Fibroblast of peridontal ligament (primary cell): ENCODE data around the gene NSMCE4A.
"Not testable (repeated sequence)": the region's sequence is repeated elsewhere in the genome, so short reads cannot be mapped to it uniquely, and the experiment has no call there.

Source experiments
- DNase-seq: peaks from one replicate; pipeline ENCODE4 v3.0.0-alpha.2; 2010; ENCODE audit errors: extremely low read depth

NSMCE4A gene

DNA sequence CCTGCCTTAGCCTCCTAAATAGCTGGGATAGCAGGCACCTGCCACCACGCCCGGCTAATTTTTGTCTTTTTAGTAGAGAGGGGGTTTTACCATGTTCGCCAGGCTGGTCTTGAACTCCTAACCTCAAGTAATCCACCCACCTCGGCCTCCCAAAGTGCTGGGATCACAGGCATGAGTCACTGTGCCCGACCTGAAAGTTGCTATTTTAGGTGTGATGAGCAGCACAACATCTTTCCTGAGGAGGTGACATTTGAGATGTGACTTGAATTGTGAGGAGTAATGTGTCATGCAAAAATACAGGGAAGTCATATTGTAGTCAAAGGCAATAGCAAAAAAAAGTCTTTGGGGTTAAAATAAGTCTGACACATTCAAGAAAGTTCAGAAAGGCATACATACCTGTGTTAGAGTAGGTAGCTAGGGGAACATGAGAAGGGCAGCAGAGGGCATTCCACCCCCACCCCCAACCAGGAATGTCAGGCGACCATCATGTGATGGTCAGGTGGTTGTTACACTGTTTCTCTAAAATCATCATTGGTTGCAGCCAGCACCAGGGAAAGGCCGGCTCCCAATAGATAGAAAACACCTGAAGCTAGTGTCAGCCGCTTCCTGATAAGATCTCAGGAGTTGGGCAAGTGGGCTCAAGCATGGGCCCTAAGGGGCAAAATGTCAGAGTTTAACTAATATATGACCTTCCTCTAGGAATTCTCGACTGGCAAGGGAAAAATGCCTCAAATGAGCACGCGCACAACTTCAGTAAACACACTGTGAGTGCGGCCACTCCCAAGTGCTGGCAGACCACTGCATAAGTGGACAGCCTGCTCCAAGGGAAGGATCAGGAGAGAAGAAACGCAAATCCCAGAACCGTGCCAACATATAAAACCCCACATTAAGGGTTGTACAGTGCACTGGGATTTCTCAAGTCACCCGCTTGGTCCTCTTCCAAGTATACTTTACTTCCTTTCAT lies 13.6 kb upstream of the NSMCE4A start, which contains the start of gene TACC2:
Gene TACC2 (plus strand): TSS at position 803 of the 964 bp plus-strand sequence. CDS start 32,819 bp downstream, outside the sequence.
- no peak for DNase-seq

- DNase-seq, result no peak
These were observed 9.4 kb upstream of the NSMCE4A start for GRCh38 chr10:121984463-121984862.

GRCh38 chr10:121983852-121984251 lies 8.8 kb upstream of the NSMCE4A start:
- DNase-seq, result no peak

DNA sequence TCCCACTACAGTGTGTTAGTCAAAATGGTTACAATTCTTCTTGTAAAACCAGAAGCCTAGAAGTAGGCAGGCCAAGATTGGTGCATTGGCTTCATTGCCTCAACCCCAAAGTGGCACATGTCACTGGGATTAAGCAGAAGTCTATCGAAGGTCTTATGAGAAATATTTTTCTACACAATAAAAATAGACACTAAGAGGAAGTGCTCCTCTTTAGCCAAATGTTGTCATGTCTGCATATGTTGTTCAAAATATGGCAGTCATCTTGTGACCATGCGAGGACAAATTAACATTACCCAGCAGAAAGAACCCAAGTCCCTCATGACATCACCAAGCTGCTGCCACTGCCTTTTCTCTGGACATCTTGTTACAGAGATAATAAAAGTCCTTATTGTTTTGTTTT lies 6.3 kb upstream of the NSMCE4A start:
- no peak for DNase-seq

DNA sequence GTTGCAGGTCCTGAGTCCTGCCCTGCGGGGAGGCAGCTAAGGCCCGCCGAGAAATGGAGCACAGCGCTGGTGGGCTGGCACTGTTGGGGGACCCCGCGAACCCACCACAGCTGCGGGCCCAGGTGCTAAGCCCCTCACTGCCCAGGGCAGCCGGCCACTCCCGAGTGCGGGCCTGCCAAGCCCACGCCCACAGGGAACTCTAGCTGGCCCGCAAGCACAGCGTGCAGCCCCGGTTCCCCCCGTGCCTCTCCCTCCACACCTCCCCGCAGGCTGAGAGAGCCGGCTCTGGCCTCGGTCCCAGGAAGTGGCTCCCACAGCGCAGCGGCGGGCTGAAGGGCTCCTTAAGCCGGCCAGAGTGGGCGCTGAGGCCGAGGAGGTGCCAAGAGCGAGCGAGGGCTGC lies 3.5 kb upstream of the NSMCE4A start:
- DNase-seq, result no peak

GRCh38 chr10:121976607-121977006 lies 1.6 kb upstream of the NSMCE4A start:
- no peak for DNase-seq

- DNase-seq, result no peak
These were observed 474 bp upstream of the NSMCE4A start for GRCh38 chr10:121975295-121976086.

- no peak for DNase-seq
These were observed 940 bp downstream of the NSMCE4A start for GRCh38 chr10:121974019-121974534.

- DNase-seq, result not testable (repeated sequence)
These were observed 5.9 kb downstream of the NSMCE4A start for GRCh38 chr10:121969086-121969485.

DNA sequence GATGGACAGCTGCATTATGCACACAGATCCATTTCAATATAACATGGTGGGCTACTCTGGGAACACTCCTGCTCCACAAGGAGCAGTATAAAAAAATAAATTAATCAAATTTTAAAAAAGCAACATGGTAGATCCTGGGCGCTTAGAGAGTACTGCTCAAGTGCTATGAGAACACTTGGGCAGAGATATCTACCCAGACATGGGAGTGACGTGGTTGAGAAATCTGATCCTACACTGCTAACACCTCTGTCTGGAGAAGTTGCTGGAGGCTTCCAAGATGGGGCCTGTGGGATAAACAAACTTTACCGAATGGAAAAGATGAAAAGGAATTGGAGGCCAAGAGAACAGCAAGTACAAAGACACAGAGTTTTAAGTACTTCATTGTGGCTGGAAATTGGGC lies 9.0 kb downstream of the NSMCE4A start:
- DNase-seq, result no peak

DNA sequence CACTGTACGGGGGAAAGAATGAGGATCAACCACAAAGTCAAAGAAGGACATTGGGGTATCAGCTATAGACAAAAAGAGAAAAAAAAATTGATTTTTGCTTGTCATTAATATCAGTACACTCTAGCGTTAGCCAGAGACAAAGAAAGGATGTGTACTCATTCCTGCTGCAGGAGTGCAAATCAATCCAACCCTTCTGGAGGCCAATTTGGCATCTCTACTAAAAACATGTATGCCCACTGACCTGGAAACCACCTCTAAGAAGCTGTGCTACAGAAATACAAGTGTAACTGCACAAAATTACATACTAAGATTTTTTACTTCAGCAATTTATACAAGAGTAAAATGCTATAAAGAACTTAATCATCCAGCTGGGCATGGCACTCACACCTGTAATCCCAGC lies 13.6 kb downstream of the NSMCE4A start:
- DNase-seq, result no peak

GRCh38 chr10:121959671-121960070 lies 15.3 kb downstream of the NSMCE4A start:
- DNase-seq, result no peak

DNA sequence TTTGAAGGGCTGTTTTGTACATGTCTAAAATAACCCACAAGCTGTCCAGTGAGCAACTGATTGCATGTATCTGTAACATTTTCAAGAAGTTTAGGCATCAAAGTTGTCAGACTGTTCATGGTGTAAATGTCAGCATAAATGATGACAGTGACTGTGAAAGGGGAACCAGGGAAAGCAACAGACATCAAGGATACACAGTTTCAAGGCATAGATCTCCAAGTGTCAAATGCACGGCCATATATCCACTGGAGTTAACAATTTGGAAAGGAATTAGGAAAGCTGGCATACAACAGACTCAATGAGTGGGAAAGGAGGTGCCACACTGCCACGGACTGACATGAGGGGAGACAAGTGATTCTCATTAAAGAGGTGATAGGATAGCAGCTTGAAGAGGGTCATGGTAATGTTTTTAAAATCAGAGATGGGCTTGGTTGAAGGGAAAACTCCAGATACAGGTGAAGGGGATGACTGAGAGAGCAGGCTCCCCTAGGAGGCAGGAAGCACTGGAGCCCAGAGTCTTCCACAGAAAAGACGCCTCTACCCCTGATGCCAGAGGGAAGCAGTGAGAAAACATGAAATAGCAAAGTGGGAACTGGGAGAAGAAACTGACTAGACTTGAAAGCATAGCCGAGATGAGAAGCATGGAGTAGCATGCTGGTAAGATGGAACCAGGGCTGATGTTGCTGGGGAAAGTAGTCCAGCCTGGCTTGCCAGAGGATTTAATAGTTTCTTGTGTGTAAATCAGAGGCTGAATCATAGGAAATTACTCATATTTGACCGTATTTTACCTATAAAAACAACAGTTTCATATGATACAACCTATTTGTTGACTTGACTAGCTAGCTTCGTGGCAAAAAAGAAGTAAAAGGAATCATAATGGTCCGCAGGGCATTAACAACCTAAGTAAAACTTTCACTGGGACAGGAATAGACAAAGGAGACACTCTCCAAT lies 18.6 kb downstream of the NSMCE4A start:
- peak; percentile 14 for DNase-seq

GRCh38 chr10:121952226-121952625 lies 22.8 kb downstream of the NSMCE4A start:
- peak; percentile 19 for DNase-seq

DNA sequence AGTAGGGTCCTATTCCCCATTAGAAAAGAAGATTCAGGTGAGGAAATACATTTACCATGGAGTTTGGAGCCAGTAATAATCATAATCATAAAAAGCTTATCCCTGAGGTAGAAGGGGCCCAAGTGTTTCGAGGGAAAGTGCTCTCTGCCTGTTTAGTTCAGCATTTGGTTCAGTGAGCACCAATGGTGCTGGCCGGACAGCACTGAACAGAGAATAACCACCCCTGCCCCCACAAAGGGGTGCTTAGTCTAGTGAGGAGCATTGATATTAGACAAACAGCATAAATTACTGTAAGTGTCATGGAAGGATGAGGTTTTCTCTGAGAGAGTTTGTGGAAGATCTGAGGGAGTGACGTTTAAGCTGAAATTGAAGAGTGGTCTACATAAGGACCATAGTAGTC lies 25.6 kb downstream of the NSMCE4A start:
- no peak for DNase-seq

- DNase-seq, result no peak
These were observed 26.0 kb downstream of the NSMCE4A start for GRCh38 chr10:121949049-121949448.

- DNase-seq, result no peak
These were observed 27.4 kb downstream of the NSMCE4A start for GRCh38 chr10:121947343-121948330.

DNA sequence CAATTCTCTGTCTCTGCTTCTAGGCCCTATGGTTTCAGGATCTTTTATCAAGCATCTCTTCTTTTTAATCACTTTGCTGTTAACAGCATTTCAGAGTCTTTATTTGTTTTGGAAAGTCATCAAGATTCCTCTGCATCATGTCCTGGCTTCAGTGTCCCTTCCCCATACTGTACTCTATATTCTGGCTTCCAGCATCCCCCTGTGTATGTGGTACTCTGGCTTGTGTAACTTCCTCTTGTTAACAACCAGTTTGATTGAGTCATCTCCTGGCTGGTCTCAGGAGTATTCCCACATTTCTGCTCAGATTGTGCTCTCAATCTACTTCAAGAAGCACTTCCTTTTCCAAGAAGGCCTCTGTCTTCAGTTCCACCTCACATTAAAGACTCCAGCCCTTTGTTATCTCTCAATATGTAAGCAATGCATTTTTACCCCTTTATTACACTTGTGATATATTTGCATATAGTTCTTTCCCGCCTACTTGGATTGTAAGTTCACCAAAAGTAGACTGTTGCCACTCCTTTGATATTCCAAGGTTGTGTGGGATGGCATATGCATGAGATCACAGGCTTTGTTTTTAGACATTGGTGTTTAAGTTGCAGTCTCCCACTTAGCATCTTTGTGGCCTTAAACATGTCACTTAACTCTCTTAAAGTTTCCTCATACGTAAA lies 32.1 kb downstream of the NSMCE4A start:
- DNase-seq, result peak; percentile 94

DNA sequence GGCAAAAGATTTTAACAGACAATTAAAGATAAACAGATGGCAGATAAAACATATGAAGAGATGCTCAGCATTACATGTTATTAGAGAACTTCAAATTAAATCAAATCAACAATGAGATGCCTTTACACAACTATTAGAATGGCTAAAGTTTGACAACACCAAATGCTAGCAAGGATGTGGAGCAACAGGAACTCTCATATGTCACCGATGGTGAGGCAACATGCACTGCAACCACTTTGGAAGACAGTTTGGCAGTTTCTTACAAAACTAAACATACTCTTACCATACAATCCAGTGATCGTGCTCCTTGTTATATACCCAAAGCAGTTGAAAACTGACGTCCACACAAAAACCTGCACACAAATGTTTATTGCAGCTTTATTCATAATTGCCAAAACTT lies 33.5 kb downstream of the NSMCE4A start:
- no peak for DNase-seq
